Measurements from ENCODE around the gene PSME3IP1.
"Not testable (repeated sequence)": the region's sequence is repeated elsewhere in the genome, so short reads cannot be mapped to it uniquely, and the experiment has no call there.

The PSME3IP1 gene

DNA sequence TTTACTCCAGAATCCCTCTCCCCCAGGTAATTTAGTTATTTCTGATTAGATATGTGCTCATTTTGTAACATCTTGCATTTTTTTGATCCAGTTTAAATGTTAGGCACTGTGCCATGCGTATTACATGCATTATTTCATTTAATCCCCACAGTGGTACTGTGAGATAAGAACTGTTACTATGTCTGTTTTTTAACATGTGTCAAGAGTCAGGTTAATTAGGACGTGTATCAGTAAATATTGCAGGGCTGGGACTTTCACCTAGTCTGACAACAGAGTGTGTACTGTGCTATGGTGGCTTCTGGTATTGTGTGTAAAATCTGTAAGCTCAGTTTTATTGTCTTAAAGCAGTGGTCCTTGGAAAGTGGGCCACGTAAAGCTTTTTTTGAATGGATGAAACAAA lies 10.9 kb upstream of the PSME3IP1 start:
- no peak for DNase-seq (ENCODE audit: low read depth)

DNA sequence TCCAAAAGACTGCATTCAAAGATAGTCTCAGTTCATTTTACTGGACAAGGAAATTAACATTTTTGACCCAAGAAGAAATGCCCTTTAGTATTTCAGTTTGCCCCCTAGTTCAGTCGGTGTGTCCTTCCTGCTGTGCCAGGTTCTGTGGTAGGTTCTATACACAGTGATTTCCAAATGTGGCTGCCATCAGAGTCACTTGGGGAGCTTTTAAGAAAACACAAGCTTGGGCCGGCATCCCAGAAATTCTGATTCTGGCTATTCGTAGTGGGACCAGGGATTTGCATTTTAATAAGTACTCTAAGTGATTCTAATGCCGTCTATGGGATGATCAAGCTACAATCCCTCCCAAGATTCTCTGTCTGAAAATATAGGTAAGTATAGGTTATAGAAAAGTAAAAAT lies 10.4 kb upstream of the PSME3IP1 start:
- DNase-seq (ENCODE audit: low read depth), result no peak

DNA sequence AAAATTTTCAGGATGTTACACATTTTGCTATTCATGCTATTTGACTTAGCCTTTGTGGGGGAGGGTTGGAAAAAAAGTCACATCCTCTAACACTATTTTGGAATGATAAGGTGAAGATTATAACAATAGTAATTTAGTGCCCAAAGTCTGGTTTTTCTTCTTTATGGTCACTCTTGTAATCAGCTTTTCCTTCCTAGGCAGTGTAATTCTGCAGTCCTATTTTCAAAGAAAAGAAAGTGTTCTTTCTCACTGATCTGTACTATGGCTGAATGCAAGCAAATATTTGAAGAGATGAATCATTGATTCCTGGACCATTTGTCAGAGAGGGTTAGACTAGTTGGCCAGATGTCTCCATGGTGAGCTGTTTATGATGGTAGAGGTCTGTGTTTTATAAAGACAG lies 8.7 kb upstream of the PSME3IP1 start:
- no peak for DNase-seq (ENCODE audit: low read depth)

DNA sequence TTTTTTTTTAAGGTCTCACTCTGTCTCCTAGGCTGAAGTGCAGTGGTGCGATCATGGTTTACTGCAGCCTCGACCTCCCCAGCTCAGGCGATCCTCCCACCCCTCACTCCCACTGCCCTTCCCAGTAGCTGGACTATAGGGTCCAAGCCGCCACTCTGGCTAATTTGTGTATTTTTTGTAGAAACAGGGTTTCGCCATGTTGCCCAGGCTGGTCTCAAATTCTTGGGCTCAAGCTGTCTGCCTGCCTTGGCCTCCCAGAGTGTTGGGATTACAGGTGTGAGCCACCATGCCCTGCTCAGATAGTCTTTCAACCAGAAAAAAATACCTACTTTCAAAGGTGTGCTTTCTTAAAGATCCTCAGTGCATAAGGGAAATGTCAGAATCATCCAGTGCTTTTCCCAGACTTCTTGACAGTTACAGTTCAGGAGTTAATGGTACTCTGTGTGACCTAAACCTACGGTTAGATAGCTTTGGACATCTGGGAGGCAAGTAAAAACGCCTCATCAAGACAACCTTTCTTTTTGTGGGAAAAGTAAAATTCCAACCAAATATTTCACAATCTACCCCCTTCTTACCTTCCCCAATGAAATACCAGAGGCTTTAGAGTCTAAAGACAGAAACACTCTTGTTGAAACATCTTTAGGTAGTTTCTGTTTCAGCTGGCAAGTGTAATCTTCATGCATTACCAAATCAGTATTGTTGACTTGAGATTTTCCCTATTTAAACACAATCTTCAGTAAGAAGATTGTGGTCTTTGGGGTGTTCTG lies 7.1 kb upstream of the PSME3IP1 start:
- no peak for DNase-seq (ENCODE audit: low read depth)

- no peak for DNase-seq (ENCODE audit: low read depth)
Measured at GRCh38 chr16:57192146-57192545, 6.3 kb upstream of the PSME3IP1 start.

GRCh38 chr16:57191056-57191571 lies 5.3 kb upstream of the PSME3IP1 start:
- DNase-seq (ENCODE audit: low read depth), result no peak

DNA sequence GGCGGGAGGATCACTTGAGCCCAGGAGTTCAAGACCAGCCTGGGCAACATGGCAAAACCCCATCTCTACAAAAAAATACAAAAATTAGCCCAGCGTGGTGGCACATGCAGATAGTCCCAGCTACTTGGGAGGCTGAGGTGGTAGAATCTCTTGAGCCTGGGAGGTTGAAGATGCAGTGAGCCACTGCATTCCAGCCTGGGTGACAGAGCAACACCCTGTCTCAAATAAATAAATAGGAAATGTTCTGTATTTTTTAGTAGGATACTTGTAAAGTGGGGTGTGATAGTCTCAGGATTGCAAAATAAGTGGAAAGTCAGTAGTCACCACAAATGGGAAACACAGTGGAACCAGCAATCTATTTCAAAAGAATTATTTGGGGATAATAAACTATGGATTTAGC lies 4.3 kb upstream of the PSME3IP1 start:
- DNase-seq (ENCODE audit: low read depth), result no peak

- not testable (repeated sequence) for DNase-seq (ENCODE audit: low read depth)
Measured at GRCh38 chr16:57189527-57189926, 3.7 kb upstream of the PSME3IP1 start.

- no peak for DNase-seq (ENCODE audit: low read depth)
Measured at GRCh38 chr16:57188711-57189002, 2.8 kb upstream of the PSME3IP1 start.

DNA sequence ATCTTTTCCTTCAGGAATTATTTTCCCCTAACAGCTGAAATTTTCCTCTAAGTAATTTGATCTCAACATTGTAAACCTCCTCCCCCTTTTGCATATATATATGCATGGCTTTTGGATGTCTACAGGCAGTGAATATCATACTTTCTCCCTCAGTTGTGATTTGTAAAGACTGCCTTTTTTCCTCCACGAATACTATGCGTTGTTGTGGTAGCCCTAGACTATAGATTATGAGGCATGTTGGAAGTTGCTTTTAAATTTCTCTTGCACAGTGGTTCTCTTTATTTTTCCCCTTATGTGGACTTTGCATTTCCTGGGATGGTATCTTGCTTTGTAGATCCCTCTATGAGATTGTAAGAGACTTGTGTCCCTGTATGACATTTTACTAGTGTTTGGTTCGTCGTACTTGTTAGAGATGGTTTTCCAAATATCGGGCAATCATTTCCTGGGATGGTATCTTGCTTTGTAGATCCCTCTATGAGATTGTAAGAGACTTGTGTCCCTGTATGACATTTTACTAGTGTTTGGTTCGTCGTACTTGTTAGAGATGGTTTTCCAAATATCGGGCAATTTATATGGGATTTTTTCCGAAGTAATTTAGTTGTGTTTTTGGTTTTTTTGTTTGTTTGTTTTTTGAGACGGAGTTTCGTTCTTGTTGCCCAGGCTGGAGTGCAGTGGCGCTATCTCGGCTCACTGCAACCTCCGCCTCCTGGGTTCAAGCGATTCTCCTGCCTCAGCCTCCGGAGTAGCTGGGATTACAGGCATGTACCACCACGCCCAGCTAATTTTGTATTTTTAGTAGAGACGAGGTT lies 2.3 kb upstream of the PSME3IP1 start:
- DNase-seq (ENCODE audit: low read depth), result not testable (repeated sequence)

DNA sequence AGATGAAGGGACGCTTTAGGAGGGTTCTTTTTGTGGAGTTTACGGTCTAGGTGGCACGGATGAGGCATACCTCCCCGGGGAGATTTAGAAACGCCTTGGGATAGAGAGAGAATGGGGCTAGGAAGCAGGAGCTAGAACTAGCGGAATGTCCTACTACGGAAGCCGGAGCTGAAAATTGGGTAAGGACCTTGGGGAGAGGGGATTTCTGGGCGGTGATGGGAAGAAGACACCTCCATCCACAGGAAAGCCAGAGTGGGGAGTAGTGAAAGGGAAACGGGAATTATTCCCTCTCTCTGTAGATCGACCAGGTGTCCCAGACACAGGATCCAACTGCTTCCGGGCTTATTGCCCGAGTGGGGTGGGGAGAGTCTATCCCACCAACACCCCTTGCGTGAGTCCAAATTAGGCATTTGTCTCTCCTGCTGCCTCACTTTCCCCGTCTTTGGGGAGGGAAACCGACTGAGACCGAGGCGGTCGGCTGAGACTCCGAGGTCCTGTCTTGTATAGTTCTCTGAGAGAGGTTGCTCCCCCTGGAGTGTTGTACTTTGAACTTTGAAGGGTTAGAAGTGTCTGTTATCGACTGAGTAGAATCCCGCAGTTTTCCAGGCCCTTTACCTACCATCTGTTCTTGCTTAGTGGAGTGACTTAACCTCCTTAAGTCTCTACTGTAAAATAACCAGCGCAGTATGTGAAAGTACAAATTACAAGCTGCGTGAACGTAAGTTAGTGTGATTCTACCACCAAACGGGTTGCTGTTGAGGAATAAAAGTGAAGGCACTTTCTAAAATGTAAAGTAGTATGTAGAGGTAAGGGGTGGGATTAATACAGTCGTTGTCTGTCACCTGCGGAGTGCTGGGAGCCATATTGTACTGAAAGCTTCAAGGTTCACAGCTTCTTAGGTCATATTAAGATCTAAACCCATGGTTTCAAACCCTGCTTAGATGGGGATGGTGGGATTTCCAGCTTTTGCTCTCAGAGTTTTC lies 1.3 kb upstream of the PSME3IP1 start:
- DNase-seq (ENCODE audit: low read depth), result peak; percentile 4

GRCh38 chr16:57185446-57185944 lies 344 bp downstream of the PSME3IP1 start:
- DNase-seq (ENCODE audit: low read depth), result peak; percentile 12

GRCh38 chr16:57184887-57185445 lies 873 bp downstream of the PSME3IP1 start:
- DNase-seq (ENCODE audit: low read depth), result no peak

- DNase-seq (ENCODE audit: low read depth), result no peak
Measured at GRCh38 chr16:57184113-57184512, 1.7 kb downstream of the PSME3IP1 start.

DNA sequence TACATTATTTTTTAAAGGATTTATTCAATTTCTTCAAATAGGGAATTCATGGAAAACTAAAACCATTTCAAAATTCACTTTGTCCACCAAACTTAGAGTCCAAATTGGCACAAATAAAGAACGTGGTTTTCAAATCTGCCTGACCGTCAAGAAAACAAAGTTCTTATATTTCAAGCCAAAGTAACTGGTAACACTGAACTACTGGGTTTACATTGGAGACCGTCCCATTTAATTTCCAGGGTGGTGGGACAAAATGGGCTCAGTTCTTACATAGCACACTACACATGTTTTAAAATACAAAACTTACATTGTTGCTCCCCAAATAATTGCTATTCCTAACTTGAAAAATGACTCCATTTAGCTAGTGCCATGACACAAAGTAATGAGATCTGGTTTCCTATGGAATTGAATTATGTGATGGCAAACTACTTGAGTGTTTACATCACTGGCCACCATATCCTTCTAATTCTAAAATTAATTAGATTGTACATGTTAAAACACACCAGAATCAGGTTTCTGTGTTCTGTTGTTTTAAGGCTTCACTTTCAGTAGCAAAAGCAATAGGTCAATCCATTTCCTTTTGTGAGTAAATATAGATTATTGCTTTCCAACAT lies 6.5 kb downstream of the PSME3IP1 start:
- DNase-seq (ENCODE audit: low read depth), result no peak

- no peak for DNase-seq (ENCODE audit: low read depth)
Measured at GRCh38 chr16:57178793-57179212, 7.0 kb downstream of the PSME3IP1 start.

DNA sequence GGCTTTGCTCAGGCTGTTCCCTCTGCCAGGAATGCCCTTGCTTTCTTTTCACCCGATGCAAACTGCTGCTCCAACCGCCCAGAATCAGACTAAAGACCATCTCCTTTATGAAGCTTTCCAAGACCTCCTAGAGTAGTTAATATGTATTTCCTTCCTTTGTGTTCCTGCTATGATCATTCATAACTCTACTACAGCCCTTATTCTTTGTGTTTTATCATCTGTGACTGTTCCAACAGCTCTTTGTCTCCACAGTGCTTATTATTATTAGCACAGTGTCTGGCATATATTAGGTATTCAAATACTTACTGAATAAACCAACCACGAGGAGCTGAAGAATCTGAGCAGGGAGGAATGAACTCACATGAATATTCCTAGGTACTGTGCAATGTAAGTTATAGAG lies 7.6 kb downstream of the PSME3IP1 start:
- DNase-seq (ENCODE audit: low read depth), result no peak

GRCh38 chr16:57175896-57176295 lies 9.9 kb downstream of the PSME3IP1 start:
- DNase-seq (ENCODE audit: low read depth), result no peak

DNA sequence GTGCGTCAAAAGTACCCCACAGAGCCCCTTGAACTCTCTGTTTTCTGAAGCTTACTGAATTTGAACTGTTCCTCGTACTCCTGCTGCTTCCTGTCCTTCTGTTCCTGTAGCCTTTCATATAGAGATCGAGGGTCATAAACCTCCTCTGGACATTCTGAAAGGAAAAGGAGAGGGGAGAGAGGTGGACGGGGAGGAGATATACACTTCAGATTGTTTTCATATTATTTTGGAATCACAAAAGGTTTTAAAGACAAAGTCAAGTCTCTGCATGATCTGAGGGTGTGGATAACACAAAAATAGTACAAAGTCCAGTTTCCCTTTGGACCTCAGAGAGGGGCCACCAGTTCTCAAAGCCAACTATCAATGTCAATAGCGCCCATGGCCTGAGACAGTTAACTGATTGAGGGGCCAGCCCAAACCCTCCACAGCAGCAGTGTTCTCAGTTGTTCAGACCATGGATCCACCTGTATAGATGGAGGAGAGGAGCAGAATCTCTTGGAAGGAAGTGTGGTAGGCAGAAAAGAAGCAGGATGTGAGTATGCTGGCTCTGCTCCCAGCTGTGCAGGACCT lies 13.0 kb downstream of the PSME3IP1 start:
- no peak for DNase-seq (ENCODE audit: low read depth)

- DNase-seq (ENCODE audit: low read depth), result no peak
Measured at GRCh38 chr16:57169327-57169726, 16.5 kb downstream of the PSME3IP1 start.

DNA sequence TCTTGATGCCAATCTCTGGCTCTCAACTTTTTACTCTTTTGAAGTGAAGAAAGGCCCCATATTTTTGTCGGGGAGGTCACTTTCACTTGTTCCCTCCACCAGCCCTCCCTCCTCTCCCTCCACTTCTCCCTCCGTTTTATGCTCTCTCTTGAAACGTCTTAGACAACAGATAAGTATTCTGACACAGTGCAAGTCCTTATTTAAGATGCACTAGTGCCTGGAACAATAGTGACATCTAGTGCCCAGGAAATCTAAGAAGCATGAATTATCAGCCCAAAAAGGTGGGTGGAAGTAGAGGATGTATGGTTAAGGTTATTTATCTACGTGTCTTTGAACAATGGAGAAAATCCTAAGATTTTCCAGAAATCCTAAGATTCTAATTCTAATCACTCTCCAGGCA lies 17.9 kb downstream of the PSME3IP1 start:
- peak; percentile 17 for DNase-seq (ENCODE audit: low read depth)

All from activated gamma-delta T cell treated with anti-CD3 and anti-CD28 coated beads, Interleukin-2, amount 50 U/mL, for 16 hours (primary cell).